GM12891 (cell line): ENCODE measurements around the gene IQCF2.

Source experiments
- PAX5 ChIP-seq: IDR thresholded peaks from 2 replicates; pipeline ENCODE4 v1.6.1; 2011; ENCODE audit warnings: low read length, moderate library complexity, mild to moderate bottlenecking; ENCODE audit not compliant: insufficient read depth, severe bottlenecking
- POLR2A ChIP-seq: IDR thresholded peaks from 2 replicates; pipeline ENCODE4 v1.6.1; 2011; ENCODE audit warnings: low read depth, low read length, control low read depth
- POLR2AphosphoS5 ChIP-seq: IDR thresholded peaks from 2 replicates; pipeline ENCODE4 v1.6.1; 2011; ENCODE audit warnings: low read depth, low read length, control low read depth
- TAF1 ChIP-seq: IDR thresholded peaks from 2 replicates; pipeline ENCODE4 v1.6.1; 2011; ENCODE audit warnings: low read depth, low read length, control low read depth

DNA sequence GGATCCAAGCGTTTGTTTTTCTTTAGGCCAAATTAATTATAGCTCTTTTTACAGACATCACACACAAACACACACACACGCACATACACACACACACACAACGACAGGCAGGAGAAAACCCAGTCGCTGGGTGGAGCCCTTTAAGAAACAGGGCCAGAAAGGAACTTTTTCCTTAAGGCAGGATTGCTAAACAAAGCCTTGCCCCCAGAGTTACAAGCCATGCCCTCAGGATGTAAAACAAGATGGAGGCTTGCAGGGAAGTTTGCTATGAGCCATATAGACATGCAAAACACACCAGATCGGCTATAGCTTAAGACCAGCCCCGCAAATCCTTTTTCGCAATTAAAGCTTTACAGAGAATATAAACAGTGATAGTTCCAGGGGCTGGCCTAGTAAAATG lies 16.3 kb upstream of the IQCF2 start:
- TF ChIP-seq POLR2A (no peak), TAF1 (no peak), POLR2AphosphoS5 (no peak), PAX5 (no peak)
